GM23338 (cell line): ENCODE results near the gene COPB1. TPM values are rescaled to one million over a fixed set of nuclear protein-coding genes. Genes with fewer than 3 reads are reported as not detected.

Source experiments
- ATAC-seq: fragments of 200-7000 bp; cut with Tn5 transposase; 3 replicates; pipeline ENCODE4 v1.9.1; 2020
- DNase-seq: peaks from one replicate; pipeline ENCODE4 v3.0.0-alpha.2; 2015; ENCODE audit warnings: low spot score
- H2AFZ ChIP-seq: fragments of 200-600 bp; sonication (generic); 2 replicates; pipeline ENCODE4 v1.8.0; 2016; ENCODE audit warnings: antibody characterized with exemption, mild to moderate bottlenecking, moderate library complexity
- H3F3A ChIP-seq: fragments of 200-600 bp; sonication (generic); replicated peaks from 2 replicates; pipeline ENCODE4 v1.8.0; 2017; ENCODE audit warnings: antibody characterized with exemption, mixed run types, low read depth
- H3K27ac ChIP-seq: fragments of 200-600 bp; sonication (generic); 2 replicates; pipeline ENCODE4 v1.6.1; 2016; ENCODE audit warnings: low read depth
- H3K27me3 ChIP-seq: fragments of 200-600 bp; sonication (generic); 2 replicates; pipeline ENCODE4 v1.8.0; 2016; ENCODE audit warnings: mild to moderate bottlenecking, mixed run types, moderate library complexity; ENCODE audit not compliant: insufficient read depth
- H3K36me3 ChIP-seq: fragments of 200-600 bp; sonication (generic); 2 replicates; pipeline ENCODE4 v1.8.0; 2016; ENCODE audit warnings: mild to moderate bottlenecking; ENCODE audit not compliant: insufficient read depth
- H3K4me1 ChIP-seq: fragments of 200-600 bp; sonication (generic); 2 replicates; pipeline ENCODE4 v1.8.0; 2016; ENCODE audit warnings: mild to moderate bottlenecking, moderate library complexity; ENCODE audit not compliant: insufficient read depth
- H3K4me2 ChIP-seq: fragments of 200-600 bp; sonication (generic); 2 replicates; pipeline ENCODE4 v1.7.1; 2017; ENCODE audit warnings: mixed run types
- H3K4me3 ChIP-seq: fragments of 200-600 bp; sonication (generic); 2 replicates; pipeline ENCODE4 v1.6.1; 2016; ENCODE audit warnings: mixed run types
- H3K79me2 ChIP-seq: fragments of 200-600 bp; sonication (generic); replicated peaks from 2 replicates; pipeline ENCODE4 v1.8.0; 2017; ENCODE audit warnings: mild to moderate bottlenecking; ENCODE audit not compliant: insufficient read depth
- H3K9me2 ChIP-seq: fragments of 200-600 bp; sonication (generic); 2 replicates; pipeline ENCODE4 v1.8.0; 2017; ENCODE audit not compliant: insufficient read depth
- H4K20me1 ChIP-seq: fragments of 200-600 bp; sonication (generic); replicated peaks from 2 replicates; pipeline ENCODE4 v1.8.0; 2017; ENCODE audit warnings: mild to moderate bottlenecking; ENCODE audit not compliant: insufficient read depth
- H3K27ac Mint-ChIP-seq: 2 replicates; pipeline ENCODE4 v1.8.0; 2020; ENCODE audit warnings: inconsistent platforms, mild to moderate bottlenecking, moderate library complexity, mixed read lengths
- H3K27me3 Mint-ChIP-seq: 3 replicates; pipeline ENCODE4 v1.8.0; 2022; ENCODE audit warnings: low read depth, mild to moderate bottlenecking, moderate library complexity, mixed read lengths, inconsistent platforms; ENCODE audit not compliant: insufficient read depth, poor library complexity
- H3K36me3 Mint-ChIP-seq: 3 replicates; pipeline ENCODE4 v1.8.0; 2021; ENCODE audit warnings: low read depth, mild to moderate bottlenecking, inconsistent platforms, moderate library complexity, mixed read lengths
- H3K4me1 Mint-ChIP-seq: 3 replicates; pipeline ENCODE4 v1.8.0; 2020; ENCODE audit warnings: mild to moderate bottlenecking, inconsistent platforms, mixed read lengths
- H3K4me3 Mint-ChIP-seq: 3 replicates; pipeline ENCODE4 v1.8.0; 2021; ENCODE audit warnings: moderate library complexity, mild to moderate bottlenecking, inconsistent platforms, mixed read lengths
- H3K9me3 Mint-ChIP-seq: 3 replicates; pipeline ENCODE4 v1.8.0; 2020; ENCODE audit warnings: moderate library complexity, mild to moderate bottlenecking, inconsistent platforms, mixed read lengths
- CREB1 ChIP-seq: fragments of 250-450 bp; sonication (Bioruptor Pico); IDR thresholded peaks from 2 replicates; pipeline ENCODE4 v1.5.0; 2020; ENCODE audit warnings: low read depth, mild to moderate bottlenecking, moderate library complexity
- ETS1 ChIP-seq: IDR thresholded peaks from 2 replicates; pipeline ENCODE4 v1.6.1; 2016; ENCODE audit warnings: antibody characterized with exemption
- EZH2 ChIP-seq: fragments of 200-600 bp; sonication (generic); IDR thresholded peaks from one replicate; pipeline ENCODE4 v1.8.0; 2017; ENCODE audit warnings: antibody characterized with exemption, mild to moderate bottlenecking, low read depth; ENCODE audit not compliant: unreplicated experiment
- EZH2phosphoT487 ChIP-seq: fragments of 200-600 bp; sonication (generic); IDR thresholded peaks from one replicate; pipeline ENCODE4 v1.8.1; 2018; ENCODE audit warnings: antibody characterized with exemption; ENCODE audit not compliant: unreplicated experiment
- JUNB ChIP-seq: IDR thresholded peaks from one replicate; pipeline ENCODE4 v1.6.1; 2016; ENCODE audit warnings: antibody characterized with exemption; ENCODE audit not compliant: unreplicated experiment
- NANOG ChIP-seq: IDR thresholded peaks from 2 replicates; pipeline ENCODE4 v1.6.1; 2016; ENCODE audit warnings: antibody characterized with exemption, borderline replicate concordance
- POLR2AphosphoS5 ChIP-seq: IDR thresholded peaks from 2 replicates; pipeline ENCODE4 v1.6.1; 2016; ENCODE audit warnings: antibody characterized with exemption, low read depth
- REST ChIP-seq: IDR thresholded peaks from one replicate; pipeline ENCODE4 v1.6.1; 2018; ENCODE audit warnings: antibody characterized with exemption; ENCODE audit not compliant: unreplicated experiment
- STAT1 ChIP-seq: IDR thresholded peaks from one replicate; pipeline ENCODE4 v1.6.1; 2016; ENCODE audit warnings: antibody characterized with exemption; ENCODE audit not compliant: unreplicated experiment
- ZNF114 ChIP-seq: fragments of 250-450 bp; sonication (Bioruptor Pico); IDR thresholded peaks from 2 replicates; pipeline ENCODE4 v1.5.0; 2020; ENCODE audit warnings: mild to moderate bottlenecking, moderate library complexity
- ZNF462 ChIP-seq: fragments of 250-450 bp; sonication (Bioruptor Pico); IDR thresholded peaks from 2 replicates; pipeline ENCODE4 v1.5.0; 2020; ENCODE audit warnings: mild to moderate bottlenecking, moderate library complexity
- polyA plus RNA-seq: library from polyadenylated mRNA; unstranded; fragments of >200 nt; fragmentation: Nextera tagmentation; extraction: Ambion mirVana; gene quantifications from 2 replicates; pipeline ENCODE4 v1.2.1, GENCODE V29; 2016
- total RNA-seq: library from RNA; depleted of rRNA; stranded (reverse); fragments of >200 nt; shearing (Covaris generic); gene quantifications from 2 replicates; pipeline ENCODE4 v1.2.3, GENCODE V29; 2014

The COPB1 gene
- total and polyA plus RNA-seq, 2 experiments from 2014 or later, result 42.3 to 104 TPM

- Histone ChIP-seq H3K4me1 (peaks cover 20% of the 10 kb centered on the region), H4K20me1 (no peaks in the 10 kb centered on the region), H3K79me2 (no peaks in the 10 kb centered on the region), H3K27ac (peak overlapping the region; percentile 0; the same call in 1 of the 2 replicates), H3F3A (no peaks in the 10 kb centered on the region), H3K9me2 (no peaks in the 10 kb centered on the region), H3K4me3 (no peak overlapping the region), H3K27me3 (no peaks in the 10 kb centered on the region), H2AFZ (no peak overlapping the region), H3K4me2 (peak overlapping the region; percentile 5; the same call in 1 of the 2 replicates), H3K36me3 (no peaks in the 10 kb centered on the region)
- peak; percentile 94 for ATAC-seq
- Mint-ChIP-seq H3K4me3 (no peak overlapping the region), H3K9me3 (no peaks in the 10 kb centered on the region), H3K36me3 (no peaks in the 10 kb centered on the region), H3K27ac (no peak overlapping the region), H3K4me1 (peaks cover 14% of the 10 kb centered on the region), H3K27me3 (no peaks in the 10 kb centered on the region)
- peak; percentile 91 for DNase-seq
- no peak for TF ChIP-seq ETS1
- TF ChIP-seq EZH2phosphoT487, result no peak
- TF ChIP-seq CREB1 (CRISPR knock-in tag), result no peak
- TF ChIP-seq REST, result no peak
- TF ChIP-seq EZH2, result no peak
- no peak for TF ChIP-seq ZNF114 (CRISPR knock-in tag)
- TF ChIP-seq NANOG, result no peak
- no peak for TF ChIP-seq JUNB
- no peak for TF ChIP-seq STAT1
- no peak for TF ChIP-seq POLR2AphosphoS5
- no peak for TF ChIP-seq ZNF462 (CRISPR knock-in tag)
Observed at GRCh38 chr11:14422052-14422813, 77.4 kb downstream of the COPB1 start.
